Measurements from ENCODE around the gene NECAB2.

NECAB2 gene

DNA sequence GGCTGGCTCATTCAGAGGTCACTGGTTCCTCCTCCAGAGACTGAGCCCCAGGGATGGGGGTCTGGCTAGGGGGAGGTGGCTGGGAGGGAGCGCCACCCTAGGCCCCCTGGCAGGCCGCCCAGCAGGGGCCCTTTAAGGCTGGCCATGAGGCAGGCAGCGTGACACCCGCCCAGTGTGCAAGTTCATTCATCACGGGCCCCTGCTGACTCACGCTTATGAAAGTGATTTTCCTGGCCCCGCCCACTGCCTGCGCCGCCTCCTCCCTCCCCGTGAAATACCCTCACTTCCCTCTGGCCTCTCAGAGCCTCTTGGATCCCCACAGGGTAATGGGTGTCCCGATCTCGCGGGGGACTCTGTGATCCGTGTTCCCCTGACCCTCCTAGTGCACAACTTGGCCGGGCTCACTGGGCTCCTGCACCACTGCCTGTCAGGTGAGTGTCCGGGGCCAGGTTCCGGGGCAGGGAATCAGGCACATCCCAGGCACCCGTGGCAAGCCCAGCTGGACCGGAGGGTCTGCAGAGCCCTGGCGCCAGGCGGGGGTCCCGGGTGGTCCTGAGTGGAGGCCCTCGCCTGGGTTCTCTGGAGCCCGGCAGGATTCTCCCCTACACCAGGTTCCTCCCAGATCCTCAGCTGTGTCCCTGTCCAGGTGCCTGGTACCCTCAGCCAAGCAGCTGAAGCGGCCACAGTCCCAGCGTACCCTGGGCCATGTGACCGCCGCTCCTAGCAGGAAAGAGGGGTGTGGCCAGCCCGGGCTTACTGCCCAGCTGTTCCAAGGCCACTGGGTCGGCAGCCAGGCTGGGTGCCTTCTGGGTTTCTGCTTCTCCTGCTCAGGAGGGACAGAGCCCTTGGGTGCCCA is 14.9 kb upstream of the NECAB2 start, which contains the start of gene OSGIN1:
Gene OSGIN1, plus strand, starts transcription at position 301 of the 856 bp plus-strand sequence. CDS start 4,432 bp downstream, outside the sequence.
- DNase-seq (ENCODE audit: low read depth in 2 of 2) = peak; percentile 79

DNA sequence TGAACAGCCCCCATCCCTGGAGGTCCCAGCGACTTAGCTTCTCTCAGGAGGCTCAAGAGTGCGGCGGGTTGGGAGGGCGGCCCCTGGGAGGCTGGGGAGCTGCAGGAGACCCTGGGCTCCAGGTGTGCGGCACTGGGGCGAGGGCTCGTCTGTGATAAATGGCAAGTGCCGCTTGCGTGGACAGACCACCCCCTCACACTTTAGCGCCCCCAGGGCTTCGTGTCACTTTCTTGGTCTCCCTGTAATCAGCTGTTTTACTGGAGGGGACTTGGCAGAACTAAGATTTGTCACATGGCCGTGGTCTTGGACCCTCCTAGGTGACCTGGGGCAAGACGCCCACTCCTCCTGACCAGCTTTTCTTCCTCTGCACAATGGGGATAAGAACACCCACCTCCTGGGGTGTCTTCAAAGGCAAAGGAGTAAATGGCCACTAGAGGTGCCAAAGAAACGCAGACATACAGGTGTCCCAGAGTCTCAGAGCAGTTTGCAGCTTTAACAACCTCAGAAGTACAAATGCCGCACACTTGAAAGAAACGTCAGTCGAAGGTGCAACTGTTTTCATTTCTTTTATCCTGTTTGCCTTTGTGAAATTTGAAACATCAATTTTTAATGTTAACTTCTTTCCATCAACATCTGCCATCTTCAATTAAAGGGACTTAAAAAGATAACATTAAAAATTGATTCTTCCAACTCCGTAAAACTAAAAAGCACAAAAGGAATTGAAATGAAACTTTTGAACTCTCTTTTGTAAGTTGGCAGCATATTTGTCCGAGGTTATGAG is 14.1 kb upstream of the NECAB2 start:
- DNase-seq (ENCODE audit: low read depth in 2 of 2) = no peak

DNA sequence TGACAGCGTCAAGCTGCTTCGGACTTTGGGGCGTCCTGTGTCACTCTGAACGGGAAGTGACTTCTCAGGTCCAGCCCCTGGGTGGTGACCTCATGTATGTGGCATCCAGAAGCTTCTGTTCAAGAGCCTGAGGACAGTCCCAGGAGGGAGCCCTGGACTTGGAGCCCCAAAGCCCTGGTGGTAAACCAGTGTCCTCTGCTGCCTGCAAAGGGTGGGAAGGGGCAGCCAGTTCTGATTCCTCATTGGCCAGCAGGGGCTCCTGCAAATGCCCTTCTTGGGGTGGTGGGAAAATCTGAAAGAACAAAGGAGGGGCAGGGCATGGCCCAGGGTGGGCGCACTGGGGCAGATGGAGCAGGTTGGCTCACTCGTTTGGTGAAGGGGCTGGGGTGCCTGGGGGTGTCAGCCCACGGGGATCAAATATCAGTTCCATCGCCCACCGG is 13.4 kb upstream of the NECAB2 start:
- no peak for DNase-seq (ENCODE audit: low read depth in 2 of 2)

DNA sequence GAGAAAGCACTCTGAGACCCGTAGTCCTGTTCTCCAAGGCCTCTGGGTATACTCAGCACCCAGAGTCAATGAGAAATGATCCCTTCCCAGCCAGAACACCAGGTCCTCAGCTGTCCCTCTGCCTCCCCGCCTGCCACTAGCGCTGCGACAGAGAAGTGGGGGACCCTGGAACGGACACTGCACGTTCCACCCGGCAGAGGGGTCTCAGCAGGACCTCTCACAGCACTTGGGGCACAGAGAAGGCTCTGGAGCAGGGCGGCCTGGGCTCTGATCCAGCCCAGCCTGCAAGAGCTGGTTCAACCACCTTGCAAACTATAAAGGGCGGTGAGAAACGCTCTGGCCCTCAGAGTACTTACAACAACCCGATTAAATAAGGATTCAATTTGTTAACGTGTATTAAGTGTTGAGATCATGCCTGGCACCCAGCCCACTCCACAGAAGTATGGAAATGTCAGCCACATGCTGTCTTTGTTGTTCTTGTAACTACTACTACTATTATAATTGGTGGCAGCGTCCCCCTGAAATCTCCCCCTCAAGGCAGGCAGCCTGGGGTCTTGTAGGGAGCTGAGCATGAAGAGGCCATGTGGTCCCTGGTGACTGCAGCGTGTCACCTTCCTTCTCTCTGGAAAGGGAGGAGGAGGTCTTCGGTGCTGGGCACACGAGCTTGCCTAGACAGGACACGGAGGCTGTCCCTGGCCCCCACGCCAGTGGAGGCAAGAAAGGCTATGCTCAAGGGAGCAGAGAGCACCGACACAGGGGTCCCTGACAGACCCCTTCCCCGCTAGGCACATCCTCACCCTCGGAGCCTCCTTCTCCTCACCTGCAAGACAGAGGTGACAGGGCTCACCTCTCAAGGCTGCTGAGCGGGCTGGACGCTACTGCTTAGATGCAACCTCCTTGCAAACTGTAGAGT is 12.6 kb upstream of the NECAB2 start:
- DNase-seq (ENCODE audit: low read depth in 2 of 2) = peak; percentile 31 to 39

DNA sequence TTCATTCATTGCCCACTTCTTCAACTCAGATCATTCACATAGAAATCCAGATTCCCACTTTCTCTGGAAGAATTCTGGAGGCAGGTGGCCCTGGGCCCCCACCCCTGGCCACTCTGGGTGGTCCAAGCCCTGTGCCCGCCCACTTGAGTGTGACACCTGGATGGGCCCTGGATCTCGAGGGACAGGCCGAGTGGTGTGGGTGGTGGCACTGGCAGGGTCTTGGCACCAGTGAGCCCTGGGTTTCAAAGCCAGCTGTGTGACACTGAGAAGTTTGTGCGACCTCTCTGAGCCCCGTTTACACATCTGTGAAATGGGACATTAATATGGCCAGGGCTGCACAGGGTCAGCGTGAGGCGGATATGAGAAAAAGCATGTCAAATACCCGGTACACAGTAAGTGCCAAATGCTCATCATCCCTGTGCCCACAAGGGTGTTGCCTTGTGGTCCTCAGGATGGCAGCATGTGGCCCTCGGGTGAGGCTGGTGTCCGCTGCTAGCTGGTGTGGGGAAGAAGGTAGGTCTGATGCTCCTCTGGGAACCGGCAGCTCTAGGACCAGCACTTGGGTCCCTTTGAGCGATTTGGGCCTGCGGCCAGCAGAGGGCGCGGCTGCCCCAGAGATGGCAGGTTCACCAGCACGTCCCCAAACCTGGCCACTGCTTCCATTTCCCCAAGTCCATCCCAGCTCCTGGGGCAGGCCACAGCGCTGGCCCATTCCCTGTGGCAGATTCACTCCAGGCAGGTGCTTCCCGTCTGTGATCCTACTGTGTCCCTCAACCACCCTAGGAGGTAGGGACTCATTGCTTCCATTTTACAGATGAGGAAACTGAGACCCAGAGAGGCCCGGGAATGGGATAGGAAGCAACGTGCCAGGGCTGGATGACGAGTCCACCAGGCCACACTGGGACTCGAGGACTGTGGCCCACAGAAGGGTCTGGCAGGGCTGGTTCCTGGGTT is 11.4 kb upstream of the NECAB2 start:
- peak; percentile 31 to 48 for DNase-seq (ENCODE audit: low read depth in 2 of 2)

DNA sequence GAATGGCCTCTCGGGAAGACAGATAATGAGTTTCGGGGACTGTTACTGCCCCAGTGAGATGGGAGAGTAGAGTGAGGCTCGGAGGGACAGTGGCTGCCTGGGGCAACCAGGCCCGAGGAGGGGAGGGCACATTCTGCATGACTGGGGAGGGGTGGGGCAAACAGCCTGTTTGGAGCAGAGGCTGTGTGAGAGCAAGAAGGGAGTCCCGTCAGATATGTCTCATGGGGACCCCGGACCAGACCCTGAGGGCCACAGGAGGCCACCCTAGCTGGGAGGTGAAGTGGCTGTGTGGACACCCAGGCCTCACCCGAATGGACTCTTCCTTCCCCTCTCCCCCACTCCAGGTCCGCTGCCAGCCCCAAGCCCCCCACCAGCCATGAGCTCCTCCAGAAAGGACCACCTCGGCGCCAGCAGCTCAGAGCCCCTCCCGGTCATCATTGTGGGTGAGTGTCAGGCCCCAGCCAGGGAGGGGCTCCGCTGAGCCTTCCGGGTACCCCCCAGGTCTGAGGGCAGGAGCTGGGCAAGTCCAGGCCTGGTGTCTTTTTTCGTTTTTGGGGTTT is 10.7 kb upstream of the NECAB2 start:
- no peak for DNase-seq (ENCODE audit: low read depth in 2 of 2)

DNA sequence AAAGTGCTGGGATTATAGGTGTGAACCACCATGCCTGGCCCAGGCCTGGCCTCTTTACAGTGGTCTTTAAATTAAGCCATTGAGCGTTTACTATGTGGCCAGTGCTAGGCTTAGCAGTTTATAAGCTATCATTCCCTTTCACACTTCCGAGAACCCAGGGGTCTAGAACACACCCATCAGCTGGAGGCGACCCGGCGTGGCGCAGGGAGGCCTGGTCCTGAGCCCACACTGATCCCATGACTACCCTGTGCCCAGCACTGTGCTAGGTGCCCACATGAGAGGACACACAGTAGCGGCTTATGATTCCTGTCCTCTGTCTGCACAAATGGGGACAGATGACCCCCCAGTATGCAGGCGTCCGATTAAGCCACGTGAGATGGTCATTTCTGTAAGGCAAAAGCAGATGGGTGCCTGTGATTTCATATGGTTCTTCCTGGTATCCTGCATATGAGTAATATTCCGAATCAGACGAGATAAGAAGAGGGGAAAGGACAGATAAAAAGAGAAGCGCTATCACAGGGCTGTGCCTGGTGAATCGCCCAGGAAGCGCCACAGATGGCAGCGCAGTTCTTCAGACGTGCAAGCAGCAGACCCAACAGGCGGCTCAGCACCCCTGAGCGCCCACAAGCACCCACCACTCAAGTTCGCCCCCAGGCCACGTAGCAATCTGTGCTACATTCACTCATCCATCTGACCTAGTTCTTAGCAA is 9.8 kb upstream of the NECAB2 start:
- no peak for DNase-seq (ENCODE audit: low read depth in 2 of 2)

DNA sequence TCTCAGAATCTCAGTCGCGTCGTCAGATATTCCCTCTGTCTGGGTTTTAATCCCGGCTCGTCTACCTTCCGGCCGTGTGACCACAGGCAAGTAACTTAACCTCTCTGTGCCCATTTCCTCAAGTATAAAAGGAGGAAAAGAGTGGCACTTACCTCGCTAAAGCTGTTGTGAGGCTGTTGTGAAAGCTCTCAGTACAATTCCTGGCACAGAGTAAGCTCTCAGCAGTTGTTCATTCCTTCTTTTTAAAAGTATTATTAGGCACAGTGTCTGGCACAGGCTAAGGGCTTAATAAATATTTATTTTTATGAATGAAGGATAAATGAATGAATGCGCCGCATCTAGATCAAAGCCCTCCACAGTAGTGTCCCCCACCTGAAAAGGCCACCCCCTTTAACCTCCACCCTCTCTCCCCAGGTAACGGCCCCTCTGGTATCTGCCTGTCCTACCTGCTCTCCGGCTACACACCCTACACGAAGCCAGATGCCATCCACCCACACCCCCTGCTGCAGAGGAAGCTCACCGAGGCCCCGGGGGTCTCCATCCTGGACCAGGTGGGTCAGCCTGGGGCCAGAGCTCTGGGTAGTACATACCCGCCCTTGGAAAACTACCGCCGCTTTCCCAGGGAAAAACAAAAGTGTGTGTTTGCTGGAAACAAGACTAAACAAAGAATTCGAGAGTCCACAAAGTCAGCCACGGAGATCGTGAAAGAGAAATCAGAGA is 9.0 kb upstream of the NECAB2 start:
- no peak for DNase-seq (ENCODE audit: low read depth in 2 of 2)

DNA sequence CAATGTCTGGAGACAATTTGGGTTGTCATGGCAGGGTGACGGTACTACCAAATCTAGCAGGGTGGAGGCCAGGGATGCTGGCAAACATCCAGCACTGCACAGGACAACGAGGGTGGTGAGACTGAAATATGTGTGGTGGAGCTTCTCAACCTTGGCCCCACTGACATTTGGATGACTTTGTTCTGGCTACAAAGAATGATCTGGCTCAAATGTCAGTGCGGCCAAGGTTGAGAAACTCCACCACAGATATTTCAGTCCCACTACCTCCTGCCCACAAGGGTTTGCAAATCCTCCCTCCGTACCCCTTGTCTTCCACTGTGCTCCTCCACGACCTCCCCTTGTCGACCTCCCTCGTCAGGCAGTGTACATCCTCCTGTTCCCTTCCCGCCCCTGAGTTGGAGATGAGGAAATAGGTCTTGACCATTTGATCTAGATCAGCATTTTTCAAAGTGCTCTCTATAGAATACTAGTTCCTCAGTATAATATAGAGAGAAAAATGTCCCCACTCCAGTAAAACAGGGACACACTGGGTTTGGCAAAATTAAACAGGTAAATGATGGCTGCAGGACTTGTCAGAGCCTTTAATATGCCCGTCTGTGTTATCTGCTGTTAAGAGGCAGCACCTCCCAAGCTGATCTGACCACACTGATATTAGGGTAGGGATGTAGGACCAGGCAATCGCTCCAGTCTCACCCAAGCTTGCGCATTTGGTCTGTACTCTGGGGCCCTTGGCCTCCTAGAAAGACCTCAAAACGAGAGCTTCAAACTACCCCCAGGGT is 8.2 kb upstream of the NECAB2 start:
- DNase-seq (ENCODE audit: low read depth in 2 of 2) = no peak

DNA sequence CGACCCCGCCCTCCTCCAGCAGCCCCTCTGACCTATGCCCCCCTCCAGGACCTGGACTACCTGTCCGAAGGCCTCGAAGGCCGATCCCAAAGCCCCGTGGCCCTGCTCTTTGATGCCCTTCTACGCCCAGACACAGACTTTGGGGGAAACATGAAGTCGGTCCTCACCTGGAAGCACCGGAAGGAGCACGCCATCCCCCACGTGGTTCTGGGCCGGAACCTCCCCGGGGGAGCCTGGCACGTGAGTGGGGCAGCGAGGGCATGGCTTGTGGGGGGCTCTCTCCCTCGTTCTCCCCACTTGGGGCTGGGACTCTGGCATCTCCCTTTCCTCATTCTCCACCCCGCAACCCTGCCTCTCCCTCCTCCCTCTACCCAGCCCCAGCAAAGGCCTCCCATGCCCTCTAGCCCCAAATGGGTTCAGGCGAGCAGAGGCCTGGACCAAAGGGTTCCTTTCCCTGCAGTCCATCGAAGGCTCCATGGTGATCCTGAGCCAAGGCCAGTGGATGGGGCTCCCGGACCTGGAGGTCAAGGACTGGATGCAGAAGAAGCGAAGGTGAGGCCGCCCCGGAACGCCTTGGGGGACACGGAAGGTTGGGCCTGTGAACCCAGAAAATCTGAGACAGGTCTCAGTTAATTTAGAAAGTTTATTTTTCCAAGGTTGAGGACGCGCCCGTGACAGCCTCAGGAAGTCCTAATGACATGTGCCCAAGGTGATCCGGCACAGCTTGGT is 7.4 kb upstream of the NECAB2 start:
- DNase-seq (ENCODE audit: low read depth in 2 of 2) = no peak

DNA sequence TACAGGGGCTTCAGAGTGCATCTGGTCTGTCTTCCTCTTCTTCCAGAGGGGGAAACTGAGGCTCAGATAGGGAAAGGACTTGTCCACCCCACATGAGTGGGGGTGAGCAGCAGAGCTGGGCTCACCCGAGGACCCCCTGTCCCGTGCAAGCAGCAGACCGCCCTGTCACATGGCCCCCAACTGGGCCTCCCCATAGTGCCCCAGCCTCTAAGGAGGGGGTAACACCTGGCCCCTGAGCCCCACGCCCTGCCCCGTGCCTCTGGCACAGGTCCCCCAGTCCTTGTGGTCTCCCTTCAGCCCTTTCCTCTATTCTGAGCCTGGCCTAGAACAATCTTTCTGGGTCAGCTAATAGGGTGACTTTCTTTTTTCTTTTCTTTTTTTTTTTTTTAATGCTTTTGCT is 6.5 kb upstream of the NECAB2 start:
- DNase-seq (ENCODE audit: low read depth in 2 of 2) = no peak

DNA sequence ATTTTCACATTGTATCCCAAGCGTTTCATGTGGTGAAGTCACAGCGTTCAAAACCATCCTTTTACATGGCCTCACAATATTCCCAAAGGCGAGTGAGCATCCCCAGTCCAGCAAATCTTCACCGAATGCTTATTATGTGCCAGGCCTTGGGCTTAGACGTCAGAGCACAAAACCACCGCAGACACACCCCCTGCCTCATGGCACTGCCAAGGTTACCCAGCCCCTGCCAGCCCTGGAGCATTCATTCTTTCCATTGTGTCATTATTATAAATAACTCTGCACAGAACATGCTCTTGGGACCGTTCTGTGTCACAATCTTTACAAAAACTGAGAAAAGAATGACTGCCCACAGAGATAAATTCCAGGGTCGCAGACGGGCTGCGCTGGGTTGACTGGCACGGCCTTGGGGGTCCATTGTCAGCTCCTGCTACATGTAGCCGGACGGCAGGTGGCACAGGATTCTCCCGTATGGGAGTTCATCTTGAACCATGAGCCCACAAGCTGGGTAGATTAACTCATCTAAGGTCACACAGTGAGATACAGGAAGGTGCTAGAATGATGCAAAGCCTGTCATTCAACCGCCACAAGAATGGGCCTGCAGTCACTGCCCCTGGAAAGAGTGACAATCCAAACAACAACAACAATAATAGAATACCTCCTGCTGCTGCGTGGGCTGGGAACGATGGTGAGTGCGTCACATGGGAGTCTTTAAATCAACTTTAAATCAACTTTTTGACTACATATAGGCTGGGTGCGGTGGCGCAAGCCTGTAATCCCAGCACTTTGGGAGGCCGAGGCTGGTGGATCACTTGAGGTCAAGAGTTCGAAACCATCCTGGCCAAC is 4.5 kb upstream of the NECAB2 start:
- no peak for DNase-seq (ENCODE audit: low read depth in 2 of 2)

DNA sequence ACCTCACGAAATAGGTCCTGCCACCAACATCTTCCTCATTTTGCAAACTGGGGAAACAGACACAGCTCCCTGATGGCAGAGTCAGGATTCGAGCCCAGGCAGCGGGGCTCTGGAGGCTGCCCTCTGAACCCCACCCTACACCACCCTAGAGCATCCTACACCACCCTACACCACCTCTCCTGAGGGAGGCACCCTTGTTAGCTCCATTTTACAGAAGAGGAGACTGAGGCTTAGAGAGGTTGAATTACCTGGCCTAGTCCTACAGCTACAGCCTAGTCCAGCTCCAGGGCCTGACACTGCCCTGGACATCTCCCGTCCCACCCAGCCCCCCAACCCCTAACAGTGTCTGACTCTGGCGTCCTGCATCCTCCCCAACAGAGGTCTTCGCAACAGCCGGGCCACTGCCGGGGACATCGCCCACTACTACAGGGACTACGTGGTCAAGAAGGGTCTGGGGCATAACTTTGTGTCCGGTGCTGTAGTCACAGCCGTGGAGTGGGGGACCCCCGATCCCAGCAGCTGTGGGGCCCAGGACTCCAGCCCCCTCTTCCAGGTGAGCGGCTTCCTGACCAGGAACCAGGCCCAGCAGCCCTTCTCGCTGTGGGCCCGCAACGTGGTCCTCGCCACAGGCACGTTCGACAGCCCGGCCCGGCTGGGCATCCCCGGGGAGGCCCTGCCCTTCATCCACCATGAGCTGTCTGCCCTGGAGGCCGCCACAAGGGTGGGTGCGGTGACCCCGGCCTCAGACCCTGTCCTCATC is 3.2 kb upstream of the NECAB2 start:
- no peak for DNase-seq (ENCODE audit: low read depth in 2 of 2)

DNA sequence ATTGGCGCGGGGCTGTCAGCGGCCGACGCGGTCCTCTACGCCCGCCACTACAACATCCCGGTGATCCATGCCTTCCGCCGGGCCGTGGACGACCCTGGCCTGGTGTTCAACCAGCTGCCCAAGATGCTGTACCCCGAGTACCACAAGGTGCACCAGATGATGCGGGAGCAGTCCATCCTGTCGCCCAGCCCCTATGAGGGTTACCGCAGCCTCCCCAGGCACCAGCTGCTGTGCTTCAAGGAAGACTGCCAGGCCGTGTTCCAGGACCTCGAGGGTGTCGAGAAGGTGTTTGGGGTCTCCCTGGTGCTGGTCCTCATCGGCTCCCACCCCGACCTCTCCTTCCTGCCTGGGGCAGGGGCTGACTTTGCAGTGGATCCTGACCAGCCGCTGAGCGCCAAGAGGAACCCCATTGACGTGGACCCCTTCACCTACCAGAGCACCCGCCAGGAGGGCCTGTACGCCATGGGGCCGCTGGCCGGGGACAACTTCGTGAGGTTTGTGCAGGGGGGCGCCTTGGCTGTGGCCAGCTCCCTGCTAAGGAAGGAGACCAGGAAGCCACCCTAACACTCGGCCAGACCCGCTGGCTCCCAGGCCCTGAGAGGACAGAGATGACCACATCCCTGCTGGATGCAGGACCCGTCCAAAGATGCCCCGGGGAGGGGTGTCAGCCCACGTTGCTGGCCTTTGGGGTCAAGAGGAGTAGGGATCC is 2.4 kb upstream of the NECAB2 start:
- DNase-seq (ENCODE audit: low read depth in 2 of 2) = no peak

DNA sequence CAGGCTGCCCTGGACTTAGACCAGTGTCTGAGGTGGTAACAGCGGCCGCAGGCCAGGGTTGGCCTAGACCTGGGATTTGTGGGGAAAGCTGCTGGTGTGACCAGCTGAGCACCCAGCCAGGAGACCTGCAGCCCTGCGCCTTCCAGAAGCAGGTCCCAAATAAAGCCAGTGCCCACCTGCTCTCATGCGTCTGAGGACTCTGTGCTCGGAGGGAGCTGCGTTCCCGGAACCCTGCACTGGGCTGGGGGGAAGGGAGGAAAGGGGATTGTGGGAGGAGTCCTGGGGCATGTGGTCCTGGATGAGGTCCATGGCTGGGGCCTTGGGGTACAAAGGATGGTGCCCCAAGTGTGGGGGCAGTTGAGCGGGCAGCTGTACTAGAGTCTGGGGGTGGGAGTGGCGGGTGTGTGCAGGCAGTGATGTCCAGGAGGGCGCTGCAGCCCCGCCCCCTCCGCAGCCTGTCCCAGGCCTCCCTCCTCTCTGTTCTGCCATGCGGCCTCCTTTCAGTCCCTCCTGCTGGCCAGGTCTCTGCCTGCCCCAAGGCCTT is 1.8 kb upstream of the NECAB2 start:
- DNase-seq (ENCODE audit: low read depth in 2 of 2) = no peak
